Urothelium cell line (cell line): ENCODE data around the gene PCGF1.

ENCODE experiments used
- DNase-seq: peaks from one replicate; pipeline ENCODE4 v3.0.0; 2011; ENCODE audit warnings: low spot score, mixed read lengths
- FAIRE-seq: peaks from 2 replicates; lab custom pipeline; 2011; peaks lifted over from hg19 to GRCh38; lab: Jason Lieb, UNC

Gene PCGF1

GRCh38 chr2:74507145-74507925 is at the start of gene PCGF1:
PCGF1 (minus strand) TSS chr2:74507695; CDS start chr2:74507668, 27 bp downstream.
- DNase-seq (peak; percentile 99), FAIRE-seq (peak; percentile 84)

- no peak for DNase-seq
- FAIRE-seq, result no peak
Measured at GRCh38 chr2:74556831-74557370, 49.4 kb upstream of the PCGF1 start.

- FAIRE-seq (no peak), DNase-seq (no peak)
Measured at GRCh38 chr2:74556159-74556558, 48.7 kb upstream of the PCGF1 start.

- FAIRE-seq, result no peak
- DNase-seq, result no peak
Measured at GRCh38 chr2:74555610-74556103, 48.2 kb upstream of the PCGF1 start.

GRCh38 chr2:74554820-74555531 is 47.5 kb upstream of the PCGF1 start:
- FAIRE-seq, result peak; percentile 92
- DNase-seq, result peak; percentile 75

GRCh38 chr2:74553892-74554819 is 46.7 kb upstream of the PCGF1 start, which contains the start of the genes DOK1 and LOXL3:
DOK1 (plus strand) TSS chr2:74554720; CDS start chr2:74554755, 35 bp downstream.
LOXL3 (minus strand) TSS chr2:74553942; CDS start chr2:74552634, 1,308 bp downstream.
- peak; percentile 96 for FAIRE-seq

GRCh38 chr2:74552914-74553811 is 45.7 kb upstream of the PCGF1 start:
- DNase-seq (no peak), FAIRE-seq (no peak)

More at GRCh38 chr2:74553892-74554819, 46.7 kb upstream of the PCGF1 start, which contains the start of the genes DOK1 and LOXL3:
- DNase-seq, result peak; percentile 94

GRCh38 chr2:74551942-74552913 is 44.7 kb upstream of the PCGF1 start:
- FAIRE-seq, result no peak
- DNase-seq, result no peak

GRCh38 chr2:74551530-74551929 is 44.0 kb upstream of the PCGF1 start:
- no peak for FAIRE-seq

GRCh38 chr2:74550231-74550630 is 42.7 kb upstream of the PCGF1 start:
- FAIRE-seq, result peak; percentile 23
- DNase-seq, result no peak

More at GRCh38 chr2:74551530-74551929, 44.0 kb upstream of the PCGF1 start:
- DNase-seq, result no peak

- FAIRE-seq (no peak), DNase-seq (peak; percentile 90)
Measured at GRCh38 chr2:74548900-74549826, 41.7 kb upstream of the PCGF1 start.

- no peak for FAIRE-seq
- DNase-seq, result no peak
Measured at GRCh38 chr2:74548285-74548899, 40.9 kb upstream of the PCGF1 start.

- FAIRE-seq (no peak), DNase-seq (no peak)
Measured at GRCh38 chr2:74546004-74546403, 38.5 kb upstream of the PCGF1 start.

- no peak for FAIRE-seq
- no peak for DNase-seq
Measured at GRCh38 chr2:74544634-74545033, 37.1 kb upstream of the PCGF1 start.

- no peak for FAIRE-seq
- DNase-seq, result no peak
Measured at GRCh38 chr2:74542978-74543377, 35.5 kb upstream of the PCGF1 start.

GRCh38 chr2:74540291-74540690 is 32.8 kb upstream of the PCGF1 start:
- no peak for FAIRE-seq
- DNase-seq, result no peak
